22Rv1 (cell line): ENCODE measurements around the gene TSPAN16.

Experiments used
- ZFX ChIP-seq: fragments of 450-650 bp; IDR thresholded peaks from 2 replicates; pipeline ENCODE4 v1.6.1; 2017; ENCODE audit warnings: antibody characterized with exemption, borderline replicate concordance
- TF ChIP-seq, protein P1 (sequence below): fragments of 450-650 bp; IDR thresholded peaks from 2 replicates; pipeline ENCODE4 v1.5.1; 2017; ENCODE audit warnings: mild to moderate bottlenecking

DNA sequence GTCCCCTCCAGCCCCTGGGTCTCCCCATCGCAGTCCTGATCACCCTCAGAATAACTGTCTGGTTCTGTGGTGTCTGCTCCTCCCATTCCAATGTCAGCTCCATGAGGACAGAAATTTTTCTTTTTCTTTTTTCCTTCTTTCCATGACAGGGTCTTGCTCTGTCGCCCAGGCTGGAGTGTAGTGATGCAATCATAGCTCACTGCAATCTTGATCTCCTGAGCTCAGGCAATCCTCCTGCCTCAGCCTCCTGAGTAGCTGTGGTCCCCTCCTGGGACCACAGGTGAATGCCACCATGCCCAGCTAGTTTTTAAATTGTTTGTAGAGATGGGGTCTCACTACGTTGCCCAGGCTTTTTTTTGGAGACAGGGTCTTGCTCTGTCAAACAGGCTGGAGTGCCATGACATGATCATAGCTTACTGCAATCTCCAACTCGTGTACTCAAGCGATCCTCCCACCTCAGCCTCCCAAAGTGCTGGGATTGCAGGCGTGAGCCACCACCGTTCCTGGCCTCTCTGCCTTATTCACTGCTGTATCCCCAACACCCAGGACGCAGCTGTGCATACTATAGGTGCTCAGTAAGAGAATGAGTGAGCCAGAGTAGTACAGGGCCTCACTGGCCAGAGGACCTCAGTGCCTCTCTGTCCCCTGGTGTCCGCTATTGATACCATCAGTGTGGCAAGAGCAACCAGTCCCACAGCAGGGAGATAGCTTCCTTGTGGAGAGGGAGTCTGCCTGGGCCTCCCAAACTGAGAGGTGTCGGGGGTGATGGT is 28.5 kb upstream of the TSPAN16 start:
- TF ChIP-seq, protein P1, sequence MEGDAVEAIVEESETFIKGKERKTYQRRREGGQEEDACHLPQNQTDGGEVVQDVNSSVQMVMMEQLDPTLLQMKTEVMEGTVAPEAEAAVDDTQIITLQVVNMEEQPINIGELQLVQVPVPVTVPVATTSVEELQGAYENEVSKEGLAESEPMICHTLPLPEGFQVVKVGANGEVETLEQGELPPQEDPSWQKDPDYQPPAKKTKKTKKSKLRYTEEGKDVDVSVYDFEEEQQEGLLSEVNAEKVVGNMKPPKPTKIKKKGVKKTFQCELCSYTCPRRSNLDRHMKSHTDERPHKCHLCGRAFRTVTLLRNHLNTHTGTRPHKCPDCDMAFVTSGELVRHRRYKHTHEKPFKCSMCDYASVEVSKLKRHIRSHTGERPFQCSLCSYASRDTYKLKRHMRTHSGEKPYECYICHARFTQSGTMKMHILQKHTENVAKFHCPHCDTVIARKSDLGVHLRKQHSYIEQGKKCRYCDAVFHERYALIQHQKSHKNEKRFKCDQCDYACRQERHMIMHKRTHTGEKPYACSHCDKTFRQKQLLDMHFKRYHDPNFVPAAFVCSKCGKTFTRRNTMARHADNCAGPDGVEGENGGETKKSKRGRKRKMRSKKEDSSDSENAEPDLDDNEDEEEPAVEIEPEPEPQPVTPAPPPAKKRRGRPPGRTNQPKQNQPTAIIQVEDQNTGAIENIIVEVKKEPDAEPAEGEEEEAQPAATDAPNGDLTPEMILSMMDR: no peak
- TF ChIP-seq ZFX: no peak
